Glutamatergic neuron (in vitro differentiated cells): ENCODE measurements around the gene TRMT2A. TPM values are rescaled to one million over a fixed set of nuclear protein-coding genes. Genes with fewer than 3 reads are reported as not detected.

Experiments used
- DNase-seq: peaks from one replicate; pipeline ENCODE4 v3.0.0; 2022
- H3K27ac Mint-ChIP-seq: one replicate; pipeline ENCODE4 v1.8.0; 2020; ENCODE audit warnings: mild to moderate bottlenecking, mixed read lengths, inconsistent platforms; ENCODE audit not compliant: unreplicated experiment
- H3K27me3 Mint-ChIP-seq: one replicate; pipeline ENCODE4 v1.8.0; 2020; ENCODE audit warnings: mild to moderate bottlenecking, moderate library complexity, mixed read lengths, inconsistent platforms; ENCODE audit not compliant: unreplicated experiment
- H3K36me3 Mint-ChIP-seq: one replicate; pipeline ENCODE4 v1.8.0; 2020; ENCODE audit warnings: mild to moderate bottlenecking, mixed read lengths, inconsistent platforms; ENCODE audit not compliant: unreplicated experiment
- H3K4me1 Mint-ChIP-seq: one replicate; pipeline ENCODE4 v1.8.0; 2020; ENCODE audit warnings: mild to moderate bottlenecking, low read depth, mixed read lengths, inconsistent platforms; ENCODE audit not compliant: unreplicated experiment
- H3K4me3 Mint-ChIP-seq: one replicate; pipeline ENCODE4 v1.8.0; 2020; ENCODE audit warnings: mild to moderate bottlenecking, mixed read lengths, inconsistent platforms; ENCODE audit not compliant: unreplicated experiment
- H3K9me3 Mint-ChIP-seq: one replicate; pipeline ENCODE4 v1.8.0; 2020; ENCODE audit warnings: mild to moderate bottlenecking, moderate library complexity, mixed read lengths, inconsistent platforms; ENCODE audit not compliant: unreplicated experiment
- CTCF ChIP-seq: fragments of 200-600 bp; sonication (generic); IDR thresholded peaks from one replicate; pipeline ENCODE4 v1.5.0; 2021; ENCODE audit not compliant: partially characterized antibody, unreplicated experiment
- total RNA-seq: library from RNA; stranded (reverse); fragmentation: NEBNext Ultra II Directional; extraction: Animal tissue kit (Norgen Biotek cat#: 25700); gene quantifications from one replicate; pipeline ENCODE4 v1.2.1, GENCODE V29; 2021; ENCODE audit not compliant: unreplicated experiment

Gene TRMT2A
- total RNA-seq, 1 donor from 2014 or later: 62.1 TPM

GRCh38 chr22:20127869-20128618 is 11.0 kb upstream of the TRMT2A start:
- peaks cover 2% of the 10 kb centered on the region for H3K27me3 Mint-ChIP-seq
- no peak overlapping the region for H3K27ac Mint-ChIP-seq
- no peak for TF ChIP-seq CTCF
- peaks cover 4% of the 10 kb centered on the region for H3K9me3 Mint-ChIP-seq
- H3K4me3 Mint-ChIP-seq: no peak overlapping the region
- H3K4me1 Mint-ChIP-seq: peaks cover 2% of the 10 kb centered on the region
- no peaks in the 10 kb centered on the region for H3K36me3 Mint-ChIP-seq
- no peak for DNase-seq

DNA sequence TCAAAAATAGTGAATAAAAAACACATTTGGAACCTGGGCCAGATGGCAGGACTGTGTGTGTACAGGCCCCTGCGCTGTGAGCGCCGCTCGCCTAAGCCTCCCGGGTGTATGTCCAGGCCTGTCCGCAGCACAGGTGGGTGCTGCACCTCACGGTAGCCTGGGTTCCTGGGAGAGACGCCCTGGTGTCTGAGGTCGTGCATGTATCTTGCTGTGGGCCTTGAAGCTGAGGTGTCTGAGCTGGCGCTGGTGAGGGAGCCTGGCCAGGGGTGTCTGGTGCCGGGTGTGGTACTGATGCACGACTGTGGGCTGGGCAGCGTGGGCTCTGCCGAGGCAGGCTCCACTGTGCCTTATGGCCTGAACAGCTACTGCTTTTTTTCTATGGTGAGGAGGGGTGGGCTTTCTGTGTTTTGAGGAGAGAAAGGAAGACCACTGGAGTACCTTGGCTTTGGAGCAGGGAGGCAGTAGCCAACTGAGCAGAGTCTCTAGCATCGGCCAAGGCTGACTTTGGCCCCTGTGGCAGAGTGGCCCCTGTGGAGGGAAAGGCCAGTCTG is 10.4 kb upstream of the TRMT2A start:
- Mint-ChIP-seq H3K9me3 (peaks cover 4% of the 10 kb centered on the region), H3K4me3 (no peak overlapping the region), H3K27ac (no peak overlapping the region), H3K27me3 (peaks cover 2% of the 10 kb centered on the region), H3K36me3 (no peaks in the 10 kb centered on the region), H3K4me1 (peaks cover 2% of the 10 kb centered on the region)
- TF ChIP-seq CTCF: no peak
- no peak for DNase-seq

- no peak for TF ChIP-seq CTCF
- peak overlapping the region; percentile 49 for H3K4me3 Mint-ChIP-seq
- H3K27ac Mint-ChIP-seq: no peak overlapping the region
- no peaks in the 10 kb centered on the region for H3K36me3 Mint-ChIP-seq
- H3K9me3 Mint-ChIP-seq: peaks cover 4% of the 10 kb centered on the region
- H3K4me1 Mint-ChIP-seq: peaks cover 2% of the 10 kb centered on the region
- peaks cover 2% of the 10 kb centered on the region for H3K27me3 Mint-ChIP-seq
- no peak for DNase-seq
Measured at GRCh38 chr22:20126284-20127029, 9.4 kb upstream of the TRMT2A start.

DNA sequence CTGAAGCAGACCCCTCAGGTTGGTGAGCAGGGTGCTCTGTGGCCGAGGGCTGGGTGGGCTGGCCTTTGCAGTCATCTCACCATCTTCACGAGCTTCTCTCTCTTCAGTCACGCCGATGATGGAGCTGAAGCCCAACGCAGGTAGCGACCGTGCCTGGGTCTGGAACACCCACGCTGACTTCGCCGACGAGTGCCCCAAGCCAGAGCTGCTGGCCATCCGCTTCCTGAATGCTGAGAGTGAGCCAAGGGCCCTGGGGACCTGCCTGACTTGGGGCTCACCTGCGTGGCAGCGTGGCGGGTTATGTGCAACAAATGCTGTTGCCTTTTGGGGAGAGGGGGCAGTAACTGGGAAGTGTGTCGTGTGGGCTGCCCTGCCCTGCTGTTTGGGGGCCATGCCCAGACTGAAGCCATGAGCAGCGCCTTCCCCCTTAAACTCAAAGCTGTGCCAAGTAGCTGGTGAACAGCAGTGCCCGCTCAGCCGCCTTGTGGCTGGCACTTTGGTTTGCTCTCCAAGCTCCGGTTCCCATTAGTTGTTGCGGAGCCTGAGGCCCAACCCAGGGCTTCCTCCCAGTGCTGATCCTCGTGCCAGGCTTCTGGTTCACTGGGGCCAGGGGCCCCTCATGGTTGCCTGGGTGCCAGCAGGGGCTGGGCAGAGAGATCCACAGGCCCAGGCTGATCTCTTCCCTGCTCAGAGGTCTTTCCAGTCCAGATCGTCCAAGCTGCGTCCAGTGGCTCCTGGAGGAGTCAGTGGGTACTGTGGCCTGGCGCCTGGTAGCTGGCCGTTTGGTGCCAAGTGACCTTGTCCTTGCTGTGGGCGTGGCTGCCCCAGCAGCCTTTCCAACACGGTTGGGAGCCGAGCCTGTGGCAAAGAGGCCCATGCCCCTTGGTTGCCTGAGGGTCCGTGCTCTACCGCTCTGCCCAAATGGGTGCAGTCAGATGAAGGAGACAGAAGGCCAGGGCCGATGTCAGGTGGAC is 8.5 kb upstream of the TRMT2A start:
- Mint-ChIP-seq H3K27ac (no peak overlapping the region), H3K9me3 (peaks cover 4% of the 10 kb centered on the region), H3K4me3 (peak overlapping the region; percentile 49), H3K27me3 (peaks cover 2% of the 10 kb centered on the region), H3K36me3 (no peaks in the 10 kb centered on the region), H3K4me1 (peaks cover 2% of the 10 kb centered on the region)
- TF ChIP-seq CTCF: no peak
- DNase-seq: no peak
